GM23338 (cell line): Measurements from ENCODE around the gene ELMOD3. TPM values are rescaled to one million over a fixed set of nuclear protein-coding genes. Genes with fewer than 3 reads are reported as not detected.
"Not testable (repeated sequence)": the region's sequence is repeated elsewhere in the genome, so short reads cannot be mapped to it uniquely, and the experiment has no call there.

Source experiments
- ATAC-seq: fragments of 200-7000 bp; cut with Tn5 transposase; 3 replicates; pipeline ENCODE4 v1.9.1; 2020
- DNase-seq: peaks from one replicate; pipeline ENCODE4 v3.0.0-alpha.2; 2015; ENCODE audit warnings: low spot score
- H2AFZ ChIP-seq: fragments of 200-600 bp; sonication (generic); 2 replicates; pipeline ENCODE4 v1.8.0; 2016; ENCODE audit warnings: antibody characterized with exemption, mild to moderate bottlenecking, moderate library complexity
- H3F3A ChIP-seq: fragments of 200-600 bp; sonication (generic); replicated peaks from 2 replicates; pipeline ENCODE4 v1.8.0; 2017; ENCODE audit warnings: antibody characterized with exemption, mixed run types, low read depth
- H3K27ac ChIP-seq: fragments of 200-600 bp; sonication (generic); 2 replicates; pipeline ENCODE4 v1.6.1; 2016; ENCODE audit warnings: low read depth
- H3K27me3 ChIP-seq: fragments of 200-600 bp; sonication (generic); 2 replicates; pipeline ENCODE4 v1.8.0; 2016; ENCODE audit warnings: mild to moderate bottlenecking, mixed run types, moderate library complexity; ENCODE audit not compliant: insufficient read depth
- H3K36me3 ChIP-seq: fragments of 200-600 bp; sonication (generic); 2 replicates; pipeline ENCODE4 v1.8.0; 2016; ENCODE audit warnings: mild to moderate bottlenecking; ENCODE audit not compliant: insufficient read depth
- H3K4me1 ChIP-seq: fragments of 200-600 bp; sonication (generic); 2 replicates; pipeline ENCODE4 v1.8.0; 2016; ENCODE audit warnings: mild to moderate bottlenecking, moderate library complexity; ENCODE audit not compliant: insufficient read depth
- H3K4me2 ChIP-seq: fragments of 200-600 bp; sonication (generic); 2 replicates; pipeline ENCODE4 v1.7.1; 2017; ENCODE audit warnings: mixed run types
- H3K4me3 ChIP-seq: fragments of 200-600 bp; sonication (generic); 2 replicates; pipeline ENCODE4 v1.6.1; 2016; ENCODE audit warnings: mixed run types
- H3K79me2 ChIP-seq: fragments of 200-600 bp; sonication (generic); replicated peaks from 2 replicates; pipeline ENCODE4 v1.8.0; 2017; ENCODE audit warnings: mild to moderate bottlenecking; ENCODE audit not compliant: insufficient read depth
- H3K9me2 ChIP-seq: fragments of 200-600 bp; sonication (generic); 2 replicates; pipeline ENCODE4 v1.8.0; 2017; ENCODE audit not compliant: insufficient read depth
- H4K20me1 ChIP-seq: fragments of 200-600 bp; sonication (generic); replicated peaks from 2 replicates; pipeline ENCODE4 v1.8.0; 2017; ENCODE audit warnings: mild to moderate bottlenecking; ENCODE audit not compliant: insufficient read depth
- H3K27ac Mint-ChIP-seq: 2 replicates; pipeline ENCODE4 v1.8.0; 2020; ENCODE audit warnings: inconsistent platforms, mild to moderate bottlenecking, moderate library complexity, mixed read lengths
- H3K27me3 Mint-ChIP-seq: 3 replicates; pipeline ENCODE4 v1.8.0; 2022; ENCODE audit warnings: low read depth, mild to moderate bottlenecking, moderate library complexity, mixed read lengths, inconsistent platforms; ENCODE audit not compliant: insufficient read depth, poor library complexity
- H3K36me3 Mint-ChIP-seq: 3 replicates; pipeline ENCODE4 v1.8.0; 2021; ENCODE audit warnings: low read depth, mild to moderate bottlenecking, inconsistent platforms, moderate library complexity, mixed read lengths
- H3K4me1 Mint-ChIP-seq: 3 replicates; pipeline ENCODE4 v1.8.0; 2020; ENCODE audit warnings: mild to moderate bottlenecking, inconsistent platforms, mixed read lengths
- H3K4me3 Mint-ChIP-seq: 3 replicates; pipeline ENCODE4 v1.8.0; 2021; ENCODE audit warnings: moderate library complexity, mild to moderate bottlenecking, inconsistent platforms, mixed read lengths
- H3K9me3 Mint-ChIP-seq: 3 replicates; pipeline ENCODE4 v1.8.0; 2020; ENCODE audit warnings: moderate library complexity, mild to moderate bottlenecking, inconsistent platforms, mixed read lengths
- ETS1 ChIP-seq: IDR thresholded peaks from 2 replicates; pipeline ENCODE4 v1.6.1; 2016; ENCODE audit warnings: antibody characterized with exemption
- ZNF462 ChIP-seq: fragments of 250-450 bp; sonication (Bioruptor Pico); IDR thresholded peaks from 2 replicates; pipeline ENCODE4 v1.5.0; 2020; ENCODE audit warnings: mild to moderate bottlenecking, moderate library complexity
- polyA plus RNA-seq: library from polyadenylated mRNA; unstranded; fragments of >200 nt; fragmentation: Nextera tagmentation; extraction: Ambion mirVana; gene quantifications from 2 replicates; pipeline ENCODE4 v1.2.1, GENCODE V29; 2016
- total RNA-seq: library from RNA; depleted of rRNA; stranded (reverse); fragments of >200 nt; shearing (Covaris generic); gene quantifications from 2 replicates; pipeline ENCODE4 v1.2.3, GENCODE V29; 2014

Gene ELMOD3
- total and polyA plus RNA-seq, 2 experiments from 2014 or later = 8.6 to 8.9 TPM

- Mint-ChIP-seq H3K9me3 (peaks cover 8% of the 10 kb centered on the region), H3K27ac (no peak overlapping the region), H3K4me3 (no peak overlapping the region), H3K4me1 (peaks cover 32% of the 10 kb centered on the region), H3K36me3 (peaks cover 14% of the 10 kb centered on the region), H3K27me3 (peaks cover 9% of the 10 kb centered on the region)
- Histone ChIP-seq H3K27ac (no peak overlapping the region), H3K4me3 (no peak overlapping the region), H3K36me3 (no peaks in the 10 kb centered on the region; the same call in 1 of the 2 replicates), H3K4me2 (no peak overlapping the region), H2AFZ (0 out of 2 replicates have a peak overlapping the region, but pooled peaks have one; percentile 16), H3K27me3 (no peaks in the 10 kb centered on the region), H3K9me2 (no peaks in the 10 kb centered on the region), H3K4me1 (peaks cover 30% of the 10 kb centered on the region), H3F3A (no peaks in the 10 kb centered on the region), H3K79me2 (peaks cover 15% of the 10 kb centered on the region), H4K20me1 (peaks cover 9% of the 10 kb centered on the region)
- no peak for DNase-seq
- TF ChIP-seq ZNF462 (CRISPR knock-in tag) = no peak
- TF ChIP-seq ETS1 = no peak
- ATAC-seq = peak; percentile 3; the same call in 1 of the 3 replicates
Measured at GRCh38 chr2:85330839-85331636, 23.5 kb upstream of the ELMOD3 start.

GRCh38 chr2:85333877-85334276 is 20.7 kb upstream of the ELMOD3 start:
- H3K4me3 Mint-ChIP-seq, H3K27me3 ChIP-seq, H3K9me2 ChIP-seq, H3K79me2 ChIP-seq, H3K9me3 Mint-ChIP-seq, H3K4me2 ChIP-seq, H3K27ac Mint-ChIP-seq, H3K36me3 ChIP-seq, H3K4me3 ChIP-seq, H3F3A ChIP-seq, H4K20me1 ChIP-seq, H3K36me3 Mint-ChIP-seq, H3K27me3 Mint-ChIP-seq, ATAC-seq, H2AFZ ChIP-seq, H3K27ac ChIP-seq, DNase-seq: not testable (repeated sequence)
- peaks cover 21% of the 10 kb centered on the region; the same call in 2 of the 3 replicates for H3K4me1 Mint-ChIP-seq
- peaks cover 12% of the 10 kb centered on the region; the same call in 1 of the 2 replicates for H3K4me1 ChIP-seq
